ENCODE results near the gene MSRB2. TPM values are rescaled to one million over a fixed set of nuclear protein-coding genes. Genes with fewer than 3 reads are reported as not detected.
"Not testable (repeated sequence)": the region's sequence is repeated elsewhere in the genome, so short reads cannot be mapped to it uniquely, and the experiment has no call there.

The MSRB2 gene
- total RNA-seq, 4 donors from 2014 or later = 8.7 to 19.3 (median 13.7) TPM

GRCh38 chr10:23065181-23065948 lies 30.0 kb upstream of the MSRB2 start:
- H3K4me1 ChIP-seq = peaks cover 8 to 32% (median 10%) of the 10 kb centered on the region in 3 donors
- H3K27ac ChIP-seq = peak overlapping the region in 3 of 4 donors; percentile 9 to 52 (median 40)
- DNase-seq = no peak
- no peaks in the 10 kb centered on the region for H3K27me3 ChIP-seq
- 31 to 45% methylated on average over 7 to 11 of the region's 11 CpGs for WGBS, 2 donors
- intact Hi-C loops (cut with DNase I) = loop anchor here (10.0 kb wide), 1 partner anchor 71 kb away; no protein-coding TSS in a partner anchor
- no peak overlapping the region for H3K4me3 ChIP-seq
- H3K9me3 ChIP-seq = peaks cover 0 to 5% (median 0%) of the 10 kb centered on the region in 3 donors
- H3K36me3 ChIP-seq = no peaks in the 10 kb centered on the region
- TF ChIP-seq POLR2A (IDR thresholded peaks at IDR 0.05) (no peak), CTCF (IDR thresholded peaks at IDR 0.05) (no peak)

- H3K27me3 ChIP-seq = no peaks in the 10 kb centered on the region
- H3K4me1 ChIP-seq = peaks cover 8 to 32% (median 10%) of the 10 kb centered on the region in 3 donors
- no peak for TF ChIP-seq CTCF (IDR thresholded peaks at IDR 0.05)
- TF ChIP-seq POLR2A (IDR thresholded peaks at IDR 0.05) = no peak
- H3K4me3 ChIP-seq = no peak overlapping the region
- H3K9me3 ChIP-seq = no peaks in the 10 kb centered on the region
- intact Hi-C loops (cut with DNase I) = loop anchor here (10.0 kb wide), 1 partner anchor 73 kb away; no protein-coding TSS in a partner anchor
- no peak for DNase-seq
- H3K27ac ChIP-seq = no peak overlapping the region
- no peaks in the 10 kb centered on the region for H3K36me3 ChIP-seq
- WGBS, 2 donors = 92% methylated on average over 6 to 12 of the region's 12 CpGs
Measured at GRCh38 chr10:23067337-23067736, 28.0 kb upstream of the MSRB2 start.

- TF ChIP-seq POLR2A (IDR thresholded peaks at IDR 0.05) = no peak
- peak; percentile 50 to 91 (median 66) for TF ChIP-seq CTCF (IDR thresholded peaks at IDR 0.05)
- Histone ChIP-seq H3K4me3 (no peak overlapping the region), H3K9me3 (no peaks in the 10 kb centered on the region), H3K4me1 (peaks cover 8 to 33% (median 10%) of the 10 kb centered on the region in 3 donors), H3K27me3 (no peaks in the 10 kb centered on the region), H3K36me3 (no peaks in the 10 kb centered on the region), H3K27ac (peak overlapping the region in 1 of 4 donors; percentile 10)
- DNase-seq = no peak
- 51 to 54% methylated on average over 16 of the region's 16 CpGs for WGBS, 2 donors
- intact Hi-C loops (cut with DNase I) = loop anchor here (10.0 kb wide), 1 partner anchor 73 kb away; no protein-coding TSS in a partner anchor
Measured at GRCh38 chr10:23067939-23068775, 27.2 kb upstream of the MSRB2 start.

GRCh38 chr10:23069019-23069815 lies 26.2 kb upstream of the MSRB2 start:
- Histone ChIP-seq H3K36me3 (no peaks in the 10 kb centered on the region), H3K27ac (no peak overlapping the region), H3K4me1 (peaks cover 8 to 37% (median 10%) of the 10 kb centered on the region in 3 donors), H3K4me3 (no peak overlapping the region), H3K9me3 (no peaks in the 10 kb centered on the region), H3K27me3 (no peaks in the 10 kb centered on the region)
- 79 to 83% methylated on average over 10 of the region's 10 CpGs for WGBS, 2 donors
- no peak for DNase-seq
- intact Hi-C loops (cut with DNase I) = loop anchor here (10.0 kb wide), 1 partner anchor 74 kb away; no protein-coding TSS in a partner anchor
- TF ChIP-seq POLR2A (IDR thresholded peaks at IDR 0.05) = no peak
- TF ChIP-seq CTCF (IDR thresholded peaks at IDR 0.05) = no peak

GRCh38 chr10:23070092-23070912 lies 25.1 kb upstream of the MSRB2 start:
- WGBS, 2 donors = 75 to 85% methylated on average over 5 to 11 of the region's 12 CpGs
- DNase-seq; H3K36me3 ChIP-seq; H3K27me3 ChIP-seq; H3K9me3 ChIP-seq; intact Hi-C loops (cut with DNase I); H3K4me3 ChIP-seq; H3K27ac ChIP-seq: not testable (repeated sequence)
- peaks cover 5 to 29% (median 7%) of the 10 kb centered on the region in 3 donors for H3K4me1 ChIP-seq

All from esophagus squamous epithelium (tissue), 5 donors.